Endodermal cell (in vitro differentiated cells): ENCODE results near the gene RGS5. TPM values are rescaled to one million over a fixed set of nuclear protein-coding genes. Genes with fewer than 3 reads are reported as not detected.

Experiments used
- DNase-seq: peaks from one replicate; pipeline ENCODE4 v3.0.0-alpha.2; 2017
- H3K27ac ChIP-seq: 2 replicates; pipeline ENCODE4 v1.5.1; 2013; ENCODE audit warnings: mild to moderate bottlenecking, low read depth, low read length, moderate library complexity
- H3K27me3 ChIP-seq: 2 replicates; pipeline ENCODE4 v1.6.1; 2013; ENCODE audit warnings: mild to moderate bottlenecking, low read length, moderate library complexity; ENCODE audit not compliant: insufficient read depth, control insufficient read depth, poor library complexity, severe bottlenecking
- H3K36me3 ChIP-seq: 2 replicates; pipeline ENCODE4 v1.7.0; 2013; ENCODE audit warnings: mild to moderate bottlenecking, low read length, moderate library complexity; ENCODE audit not compliant: control insufficient read depth, insufficient read depth
- H3K4me1 ChIP-seq: one replicate; pipeline ENCODE4 v1.7.0; 2013; ENCODE audit warnings: low read length; ENCODE audit not compliant: control insufficient read depth, insufficient read depth
- H3K4me3 ChIP-seq: 2 replicates; pipeline ENCODE4 v1.5.1; 2013; ENCODE audit warnings: mild to moderate bottlenecking, low read length, moderate library complexity
- H3K9ac ChIP-seq: 2 replicates; pipeline ENCODE4 v1.6.1; 2013; ENCODE audit warnings: mild to moderate bottlenecking, low read length, moderate library complexity; ENCODE audit not compliant: poor library complexity, severe bottlenecking; ENCODE audit errors: extremely low read depth
- H3K9me3 ChIP-seq: 2 replicates; pipeline ENCODE4 v1.6.1; 2013; ENCODE audit warnings: mild to moderate bottlenecking, low read length, moderate library complexity; ENCODE audit not compliant: control insufficient read depth
- H3K27ac Mint-ChIP-seq: 2 replicates; pipeline ENCODE4 v1.8.0; 2020; ENCODE audit warnings: mixed read lengths
- H3K27me3 Mint-ChIP-seq: 2 replicates; pipeline ENCODE4 v1.8.0; 2021; ENCODE audit warnings: mild to moderate bottlenecking, mixed read lengths; ENCODE audit not compliant: insufficient read depth
- H3K36me3 Mint-ChIP-seq: 2 replicates; pipeline ENCODE4 v1.8.0; 2020; ENCODE audit warnings: low read depth, mixed read lengths
- H3K4me1 Mint-ChIP-seq: 2 replicates; pipeline ENCODE4 v1.8.0; 2020; ENCODE audit warnings: mixed read lengths
- H3K4me3 Mint-ChIP-seq: 2 replicates; pipeline ENCODE4 v1.8.0; 2020; ENCODE audit warnings: mild to moderate bottlenecking, moderate library complexity, mixed read lengths
- H3K9me3 Mint-ChIP-seq: 2 replicates; pipeline ENCODE4 v1.8.0; 2020; ENCODE audit warnings: mild to moderate bottlenecking, mixed read lengths
- CTCF ChIP-seq: fragments of 200-600 bp; sonication (generic); conservative IDR thresholded peaks from 2 replicates; pipeline ENCODE4 v1.5.0; 2021; ENCODE audit warnings: antibody characterized with exemption, mild to moderate bottlenecking
- WGBS, 2 experiments: methylation state at CpG; one replicate each; pipeline versions ENCODE4 v1.1.5 to v1.1.7; 2013; ENCODE audit warnings: missing lambda C conversion rate in 2 of 2, mixed read lengths in 1 of 2; ENCODE audit not compliant: insufficient coverage in 1 of 2, insufficient read length in 1 of 2; 5-methylcytosine and 5-hydroxymethylcytosine counted together
- total RNA-seq, 2 donors: library from RNA; stranded (reverse); fragmentation: NEBNext Ultra II Directional in 1 of 2; extraction: Animal tissue kit (Norgen Biotek cat#: 25700) in 1 of 2; gene quantifications; 2 replicates in 1 of 2; 3 replicates in 1 of 2; pipeline ENCODE4 v1.2.1, GENCODE V29; 2021

RGS5 gene
- total RNA-seq, 2 donors from 2014 or later = 48.4 to 88.9 TPM

GRCh38 chr1:163137556-163138265 lies 65.0 kb downstream of the RGS5 start:
- Mint-ChIP-seq H3K4me1 (peaks cover 13% of the 10 kb centered on the region), H3K27me3 (no peaks in the 10 kb centered on the region), H3K9me3 (no peaks in the 10 kb centered on the region), H3K36me3 (no peaks in the 10 kb centered on the region), H3K4me3 (no peak overlapping the region), H3K27ac (no peak overlapping the region)
- no peak overlapping the region for H3K4me3 ChIP-seq
- H3K9me3 ChIP-seq = no peaks in the 10 kb centered on the region
- H3K36me3 ChIP-seq = no peaks in the 10 kb centered on the region
- H3K27ac ChIP-seq = no peak overlapping the region
- H3K27me3 ChIP-seq = no peaks in the 10 kb centered on the region
- WGBS, 2 experiments = 98 to 100% methylated on average over 2 to 3 of the region's 3 CpGs
- TF ChIP-seq CTCF = no peak
- H3K4me1 ChIP-seq = peaks cover 10% of the 10 kb centered on the region
- no peak overlapping the region for H3K9ac ChIP-seq
- no peak for DNase-seq

GRCh38 chr1:163131981-163132380 lies 70.7 kb downstream of the RGS5 start:
- peaks cover 2% of the 10 kb centered on the region for H3K4me1 Mint-ChIP-seq
- TF ChIP-seq CTCF = no peak
- 80 to 85% methylated on average over 2 of the region's 2 CpGs for WGBS, 2 experiments
- no peaks in the 10 kb centered on the region for H3K9me3 Mint-ChIP-seq
- Histone ChIP-seq H3K9me3 (no peaks in the 10 kb centered on the region), H3K9ac (no peak overlapping the region), H3K4me3 (no peak overlapping the region), H3K4me1 (no peaks in the 10 kb centered on the region), H3K27me3 (no peaks in the 10 kb centered on the region), H3K36me3 (no peaks in the 10 kb centered on the region), H3K27ac (no peak overlapping the region)
- H3K27ac Mint-ChIP-seq = no peak overlapping the region
- DNase-seq = peak; percentile 59
- no peak overlapping the region for H3K4me3 Mint-ChIP-seq
- no peaks in the 10 kb centered on the region for H3K36me3 Mint-ChIP-seq
- no peaks in the 10 kb centered on the region for H3K27me3 Mint-ChIP-seq

GRCh38 chr1:163130225-163130856 lies 72.4 kb downstream of the RGS5 start:
- Mint-ChIP-seq H3K4me3 (no peak overlapping the region), H3K4me1 (peaks cover 2% of the 10 kb centered on the region), H3K36me3 (no peaks in the 10 kb centered on the region), H3K27me3 (no peaks in the 10 kb centered on the region), H3K27ac (no peak overlapping the region), H3K9me3 (no peaks in the 10 kb centered on the region)
- WGBS, 2 experiments = 95% methylated on average over 1 of the region's 1 CpG; no CpG with 5 or more reads in 1 of the 2 experiments
- H3K9me3 ChIP-seq = no peaks in the 10 kb centered on the region
- H3K9ac ChIP-seq = no peak overlapping the region
- no peak overlapping the region for H3K27ac ChIP-seq
- no peaks in the 10 kb centered on the region for H3K36me3 ChIP-seq
- no peaks in the 10 kb centered on the region for H3K4me1 ChIP-seq
- no peak for DNase-seq
- no peak for TF ChIP-seq CTCF
- no peak overlapping the region for H3K4me3 ChIP-seq
- no peaks in the 10 kb centered on the region for H3K27me3 ChIP-seq
